Caco-2 (cell line): ENCODE measurements around the gene ZMYND19. TPM values are rescaled to one million over a fixed set of nuclear protein-coding genes. Genes with fewer than 3 reads are reported as not detected.

Source experiments
- BruUV-seq: library from RNA; stranded (reverse); fragments of 400-500 nt; replicated peaks from 2 replicates; lab custom pipeline; 2021; lab: Mats Ljungman, UMichigan
- CTCF ChIA-PET: fragments of 300-600 bp; sonication (Branson Sonifier 250); formaldehyde crosslinking; loops from one replicate; lab custom pipeline; 2022; ENCODE audit warnings: antibody characterized with exemption; lab: Charles Lee
- POLR2A ChIA-PET: fragments of 300-600 bp; sonication (Branson Sonifier 250); formaldehyde crosslinking; loops from one replicate; lab custom pipeline; 2022; ENCODE audit warnings: antibody characterized with exemption; lab: Charles Lee
- DNase-seq, 2 experiments: peaks; one replicate each; pipeline versions ENCODE4 v3.0.0 to v3.0.0-alpha.2; 2020 to 2022
- H3K27me3 ChIP-seq: replicated peaks from 2 replicates; pipeline ENCODE4 v1.6.0; 2011; ENCODE audit warnings: low read length; ENCODE audit not compliant: control insufficient read depth, insufficient read depth
- H3K36me3 ChIP-seq: 2 replicates; pipeline ENCODE4 v1.5.1; 2011; ENCODE audit warnings: low read length; ENCODE audit not compliant: control insufficient read depth, insufficient read depth
- H3K4me1 ChIP-seq: fragments of 250-450 bp; sonication (Bioruptor Pico); 2 replicates; pipeline ENCODE4 v1.5.1; 2020; ENCODE audit warnings: mild to moderate bottlenecking
- H3K4me3 ChIP-seq: 2 replicates; pipeline ENCODE4 v1.5.1; 2011; ENCODE audit warnings: low read depth, mild to moderate bottlenecking, control low read depth, low read length
- H3K9me3 ChIP-seq: fragments of 250-450 bp; sonication (Bioruptor Pico); 2 replicates; pipeline ENCODE4 v1.5.1; 2020; ENCODE audit warnings: mild to moderate bottlenecking, moderate library complexity
- H3K27ac Mint-ChIP-seq: one replicate; pipeline ENCODE4 v1.8.0; 2022; ENCODE audit warnings: mixed read lengths; ENCODE audit not compliant: unreplicated experiment
- H3K27me3 Mint-ChIP-seq: one replicate; pipeline ENCODE4 v1.8.0; 2022; ENCODE audit warnings: mixed read lengths; ENCODE audit not compliant: insufficient read depth, unreplicated experiment
- H3K36me3 Mint-ChIP-seq: one replicate; pipeline ENCODE4 v1.8.0; 2022; ENCODE audit warnings: mild to moderate bottlenecking, mixed read lengths; ENCODE audit not compliant: insufficient read depth, unreplicated experiment
- H3K4me1 Mint-ChIP-seq: one replicate; pipeline ENCODE4 v1.8.0; 2022; ENCODE audit warnings: low read depth, mixed read lengths; ENCODE audit not compliant: unreplicated experiment
- H3K4me3 Mint-ChIP-seq: one replicate; pipeline ENCODE4 v1.8.0; 2022; ENCODE audit warnings: mild to moderate bottlenecking, moderate library complexity, mixed read lengths; ENCODE audit not compliant: unreplicated experiment
- H3K9me3 Mint-ChIP-seq: one replicate; pipeline ENCODE4 v1.8.0; 2022; ENCODE audit warnings: mixed read lengths; ENCODE audit not compliant: unreplicated experiment
- CTCF ChIP-seq, 2 experiments: fragments of 200-600 bp in 1 of 2; IDR thresholded peaks; 1 replicate in 1 of 2; 2 replicates in 1 of 2; pipeline versions ENCODE4 v1.5.1 to v1.8.0; 2011 to 2022; ENCODE audit warnings: antibody characterized with exemption in 1 of 2, control low read depth in 1 of 2, inconsistent platforms in 1 of 2, low read depth in 1 of 2, low read length in 1 of 2, mild to moderate bottlenecking in 1 of 2, moderate library complexity in 1 of 2; ENCODE audit not compliant: insufficient read depth in 1 of 2, severe bottlenecking in 1 of 2, unreplicated experiment in 1 of 2
- intact Hi-C: fragments of 100-400 bp; cut with micrococcal nuclease; formaldehyde crosslinking; loops from one replicate; pipeline ENCODE4 v1.10.0; 2022; ENCODE audit not compliant: unreplicated experiment
- total RNA-seq: library from RNA; stranded (reverse); gene quantifications from 2 replicates; pipeline ENCODE4 v1.2.3, GENCODE V29; 2022

The ZMYND19 gene
- total RNA-seq, 1 experiment from 2014 or later, result 66.3 TPM

- peaks cover 47% of the 10 kb centered on the region for H3K36me3 Mint-ChIP-seq
- Histone ChIP-seq H3K36me3 (no peaks in the 10 kb centered on the region; the same call in 1 of the 2 replicates), H3K4me3 (peak within 1 kb of the TSS; percentile 81), H3K9me3 (no peaks in the 10 kb centered on the region), H3K4me1 (peaks cover 5% of the 10 kb centered on the region; the same call in 1 of the 2 replicates), H3K27me3 (no peaks in the 10 kb centered on the region)
- no peak for TF ChIP-seq CTCF (IDR thresholded peaks at IDR 0.05; ENCODE audit: insufficient read depth in 1 of 2, low read depth in 1 of 2, low read length in 1 of 2, severe bottlenecking in 1 of 2, unreplicated experiment in 1 of 2)
- BruUV-seq, result no TSS peak
- peaks cover 10% of the 10 kb centered on the region for H3K9me3 Mint-ChIP-seq
- ChIA-PET POLR2A (no interaction called here), CTCF (interaction anchor here (1.4 to 3.4 kb wide), 2 partner anchors 15 to 109 kb away, joined by 7 to 33 read pairs; no protein-coding TSS in a partner anchor)
- H3K4me3 Mint-ChIP-seq, result peak within 1 kb of the TSS; percentile 85
- peak within 1 kb of the TSS; percentile 84 for H3K27ac Mint-ChIP-seq
- no peaks in the 10 kb centered on the region for H3K27me3 Mint-ChIP-seq
- peak; percentile 86 to 90 for DNase-seq
- intact Hi-C loops, result loop anchor here (5.0 kb wide), 1 partner anchor 57 kb away; the partner anchor contains the start of gene ARRDC1
- peaks cover 9% of the 10 kb centered on the region for H3K4me1 Mint-ChIP-seq
These were observed 40.1 kb downstream of the ZMYND19 start, which contains the start of gene PNPLA7 for GRCh38 chr9:137550231-137550621. PNPLA7 (minus strand) TSS chr9:137550402; CDS start chr9:137550197, 205 bp downstream.

GRCh38 chr9:137547687-137548543 is 42.4 kb downstream of the ZMYND19 start:
- peaks cover 6% of the 10 kb centered on the region for H3K4me1 Mint-ChIP-seq
- POLR2A ChIA-PET, result no interaction called here
- no peaks in the 10 kb centered on the region for H3K27me3 Mint-ChIP-seq
- no peak overlapping the region for H3K4me3 ChIP-seq
- intact Hi-C loops, result no loop called here
- no peak for TF ChIP-seq CTCF (IDR thresholded peaks at IDR 0.05; ENCODE audit: insufficient read depth in 1 of 2, low read depth in 1 of 2, low read length in 1 of 2, severe bottlenecking in 1 of 2, unreplicated experiment in 1 of 2)
- no peaks in the 10 kb centered on the region for H3K9me3 ChIP-seq
- H3K27ac Mint-ChIP-seq, result no peak overlapping the region
- H3K36me3 Mint-ChIP-seq, result peaks cover 27% of the 10 kb centered on the region
- H3K27me3 ChIP-seq, result no peaks in the 10 kb centered on the region
- CTCF ChIA-PET, result no interaction called here
- no peaks in the 10 kb centered on the region for H3K36me3 ChIP-seq
- peaks cover 10% of the 10 kb centered on the region for H3K9me3 Mint-ChIP-seq
- BruUV-seq, result no TSS peak
- H3K4me3 Mint-ChIP-seq, result no peak overlapping the region
- DNase-seq, result no peak
- peaks cover 5% of the 10 kb centered on the region; the same call in 1 of the 2 replicates for H3K4me1 ChIP-seq

GRCh38 chr9:137545123-137545522 is 45.2 kb downstream of the ZMYND19 start:
- Mint-ChIP-seq H3K4me1 (no peaks in the 10 kb centered on the region), H3K27ac (no peak overlapping the region), H3K36me3 (peaks cover 2% of the 10 kb centered on the region), H3K9me3 (peaks cover 10% of the 10 kb centered on the region), H3K27me3 (no peaks in the 10 kb centered on the region), H3K4me3 (no peak overlapping the region)
- BruUV-seq, result no TSS peak
- POLR2A ChIA-PET, result no interaction called here
- H3K9me3 ChIP-seq, result no peaks in the 10 kb centered on the region
- H3K27me3 ChIP-seq, result no peaks in the 10 kb centered on the region
- H3K36me3 ChIP-seq, result no peaks in the 10 kb centered on the region
- peaks cover 4% of the 10 kb centered on the region; the same call in 1 of the 2 replicates for H3K4me1 ChIP-seq
- intact Hi-C loops, result no loop called here
- H3K4me3 ChIP-seq, result no peak overlapping the region
- CTCF ChIA-PET, result no interaction called here
- no peak for DNase-seq
- no peak for TF ChIP-seq CTCF (IDR thresholded peaks at IDR 0.05; ENCODE audit: insufficient read depth in 1 of 2, low read depth in 1 of 2, low read length in 1 of 2, severe bottlenecking in 1 of 2, unreplicated experiment in 1 of 2)
